NCI-H1436 treated with DMSO at 0.1 percent for 48 hours (cell line): ENCODE measurements around the gene DCST2.

Source experiments
- DNase-seq: peaks from one replicate; lab custom pipeline; 2025; lab: John Stamatoyannopoulos, UW

The DCST2 gene

GRCh38 chr1:154975409-154976059, 58.0 kb downstream of the DCST2 start:
- no peak for DNase-seq

DNA sequence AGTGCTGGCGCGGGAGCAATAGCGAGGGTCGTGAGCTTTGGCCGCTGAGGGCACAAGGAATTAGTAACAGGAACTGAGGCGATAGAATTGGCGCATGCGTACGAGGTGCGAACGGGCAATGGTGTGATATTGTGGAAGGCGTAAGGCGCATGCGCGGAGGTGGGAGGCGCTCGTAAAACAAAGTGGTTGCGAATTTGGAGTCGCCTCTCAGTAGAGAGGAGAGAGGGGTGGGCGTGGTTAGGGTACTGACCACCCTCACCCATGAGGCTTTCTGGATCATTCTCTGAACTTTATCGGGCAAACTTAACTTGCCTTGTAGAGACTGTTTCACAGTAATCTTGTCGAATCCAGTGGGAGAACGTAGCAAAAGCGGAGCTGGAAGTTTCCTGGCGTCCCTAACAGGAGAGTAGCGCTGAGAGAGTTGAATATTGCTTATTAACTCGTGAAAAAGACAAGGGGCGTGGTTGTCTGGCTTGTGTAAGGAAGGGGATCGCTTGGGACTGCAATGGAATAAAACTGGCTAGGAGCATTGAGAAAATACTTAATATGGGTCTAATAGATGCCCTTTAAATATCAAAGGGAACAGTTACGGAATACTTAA, 58.7 kb downstream of the DCST2 start:
- DNase-seq: peak; percentile 89

DNA sequence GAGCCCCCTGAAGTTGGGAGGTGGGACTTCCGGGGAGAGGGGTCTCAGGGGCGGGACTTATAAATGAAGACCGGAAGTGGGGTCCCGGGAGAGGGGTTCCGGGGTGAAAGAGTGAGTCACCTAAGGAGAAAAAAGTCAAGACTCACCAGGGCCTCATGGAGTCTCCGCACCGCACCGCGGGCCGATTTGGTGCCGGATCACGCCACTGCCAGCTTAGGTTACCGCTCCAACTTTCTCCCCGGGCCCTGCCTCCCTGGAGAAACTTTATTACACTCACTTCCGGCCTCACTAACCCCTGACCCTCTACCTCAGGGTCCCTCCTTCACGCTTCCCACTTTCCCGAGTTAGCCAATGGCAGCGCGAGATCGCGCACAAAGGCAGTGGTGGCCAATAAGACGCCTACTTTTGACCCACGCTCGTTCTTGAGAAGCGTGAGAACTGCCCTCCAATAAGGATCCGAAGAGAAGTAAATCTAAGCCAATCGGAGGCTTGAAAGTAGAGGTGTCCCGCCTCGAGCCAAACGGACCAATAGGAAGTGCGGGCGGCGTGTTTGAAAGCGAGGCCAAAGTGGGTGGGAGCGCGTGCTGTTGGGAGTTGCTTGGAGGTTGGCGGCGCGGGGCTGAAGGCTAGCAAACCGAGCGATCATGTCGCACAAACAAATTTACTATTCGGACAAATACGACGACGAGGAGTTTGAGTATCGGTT, 59.3 kb downstream of the DCST2 start, which contains the start of gene CKS1B:
Gene CKS1B (plus strand): TSS at position 580 of the 706 bp plus-strand sequence. CDS start 65 bp downstream, at position 645.
- DNase-seq: peak; percentile 100

- DNase-seq: peak; percentile 70
These were observed 60.1 kb downstream of the DCST2 start for GRCh38 chr1:154973344-154974101.

DNA sequence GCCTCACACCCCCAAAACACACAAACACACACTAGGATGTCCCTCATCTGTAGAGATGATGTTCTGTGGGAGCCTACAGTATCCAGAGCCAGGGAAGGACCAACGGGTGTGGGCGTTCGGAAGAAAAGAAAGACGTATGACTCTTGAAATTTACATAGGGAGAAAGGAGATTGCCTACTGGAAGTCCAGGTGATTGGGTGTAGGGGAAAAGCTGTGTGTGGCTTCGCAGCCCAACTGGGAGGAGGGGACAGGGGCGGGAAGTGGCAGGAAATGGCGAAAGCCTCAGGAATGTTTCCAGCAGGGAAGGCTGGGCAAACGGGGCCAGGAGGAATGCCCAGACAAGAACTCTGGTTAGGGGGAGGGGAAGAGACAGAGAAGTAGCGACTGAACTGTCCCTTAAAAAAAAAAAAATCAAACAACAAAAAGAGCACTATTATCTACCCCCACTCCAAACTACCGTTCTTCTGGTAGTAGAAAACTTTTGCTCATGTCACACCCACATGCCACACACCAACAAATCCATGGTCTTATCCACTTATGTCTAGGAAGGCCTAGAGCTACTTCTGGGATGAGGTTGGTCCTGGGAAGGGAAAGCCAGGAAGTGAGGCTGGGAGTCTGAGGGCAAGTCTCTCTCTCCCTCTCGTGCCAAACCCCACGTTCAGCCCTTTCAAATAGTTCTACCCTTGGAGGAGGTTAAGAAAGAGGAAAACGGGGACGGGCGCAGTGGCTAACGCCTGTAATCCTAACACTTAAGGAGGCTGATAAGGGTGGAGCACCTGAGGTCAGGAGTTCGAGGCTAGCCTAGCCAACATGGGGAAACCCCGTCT, 60.9 kb downstream of the DCST2 start:
- no peak for DNase-seq

- DNase-seq: no peak
These were observed 61.4 kb downstream of the DCST2 start for GRCh38 chr1:154972213-154972516.

GRCh38 chr1:154971341-154971998, 62.1 kb downstream of the DCST2 start:
- no peak for DNase-seq

DNA sequence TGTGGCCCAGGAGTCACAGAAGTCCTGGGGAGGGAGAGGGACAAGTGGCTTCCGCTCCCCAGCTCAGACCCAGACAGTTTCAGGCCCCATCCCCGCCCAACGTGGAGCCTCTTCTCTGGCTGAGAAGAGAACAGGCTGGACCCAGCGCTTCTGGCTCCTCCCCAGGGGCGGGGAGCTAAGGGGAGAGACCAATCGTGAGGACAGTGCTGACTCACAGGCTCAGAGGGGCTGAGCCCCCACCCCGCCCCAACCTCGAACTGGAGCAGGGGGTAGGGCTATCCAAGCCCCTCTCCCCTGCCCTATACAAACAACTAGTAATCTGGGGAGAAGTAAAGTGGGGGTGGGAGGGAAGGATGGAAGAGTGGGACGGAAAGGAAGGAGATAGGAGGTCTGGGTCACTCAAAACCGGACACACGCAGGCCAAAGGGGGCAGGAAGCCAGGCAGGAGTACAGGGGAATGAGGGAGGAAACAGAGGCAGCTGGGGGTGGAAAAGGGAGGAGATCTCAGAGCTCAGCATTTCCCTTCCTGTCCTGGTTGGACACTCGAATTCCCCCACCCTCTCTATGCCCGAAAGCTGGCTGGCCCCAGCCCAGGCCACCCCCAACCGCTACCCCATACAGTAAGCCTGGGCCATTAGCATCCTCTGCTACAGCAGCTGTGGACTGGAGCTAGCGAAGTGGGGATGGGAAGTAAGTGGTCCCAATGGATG, 62.8 kb downstream of the DCST2 start, which contains the start of gene SHC1:
Gene SHC1 (minus strand): TSS at position 117 of the 710 bp plus-strand sequence. CDS start 221 bp downstream, outside the sequence.
- no peak for DNase-seq

DNA sequence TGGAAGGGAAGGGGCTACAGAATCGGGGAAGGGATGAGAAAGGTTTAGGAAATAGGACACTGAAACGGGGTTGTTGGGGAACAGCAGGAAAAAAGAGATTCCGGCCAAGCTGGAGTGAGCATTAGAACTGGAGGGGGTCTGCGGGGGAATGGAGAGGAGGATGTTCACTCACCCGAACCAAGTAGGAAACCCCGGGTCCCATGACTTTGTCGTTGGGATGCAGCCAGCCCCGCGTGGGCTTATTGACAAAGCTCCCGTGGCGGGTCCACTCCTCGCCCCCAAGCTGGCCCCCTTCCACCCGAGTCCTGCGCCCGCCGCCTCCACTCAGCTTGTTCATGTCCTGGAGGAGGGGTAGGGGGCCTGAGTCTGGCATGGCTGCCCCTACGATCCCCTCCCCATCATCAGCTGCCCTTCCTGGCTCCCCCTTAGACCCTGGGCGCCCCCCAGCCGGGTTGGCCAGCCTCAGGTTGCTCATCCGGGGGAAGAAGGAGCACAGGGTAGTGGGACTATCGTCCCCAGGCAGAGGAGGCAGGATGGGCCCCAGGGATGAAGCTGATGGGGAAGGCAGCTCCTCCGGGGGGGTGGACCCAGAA, 63.6 kb downstream of the DCST2 start:
- DNase-seq: no peak

- no peak for DNase-seq
These were observed 64.3 kb downstream of the DCST2 start for GRCh38 chr1:154969246-154969645.

DNA sequence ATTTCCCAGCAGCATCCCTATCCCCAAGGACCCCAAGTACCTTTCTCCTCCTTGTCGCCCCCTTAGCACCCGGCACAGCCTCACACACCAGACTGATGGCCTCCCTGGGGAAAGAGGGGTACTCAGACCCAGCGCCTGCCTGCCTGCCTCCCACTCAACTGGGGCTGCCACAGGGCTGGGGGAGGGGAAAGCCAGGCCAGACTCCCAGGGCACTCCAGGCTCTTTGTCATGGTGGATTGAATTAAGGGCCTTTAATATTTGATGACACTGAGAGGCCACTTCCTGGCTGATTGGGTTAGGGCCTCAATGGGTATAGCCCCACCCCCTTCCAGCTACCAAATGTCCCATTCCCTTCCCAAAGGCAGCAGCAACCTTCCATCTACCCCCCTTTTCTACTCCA, 64.8 kb downstream of the DCST2 start:
- no peak for DNase-seq
